Endometrial microvascular endothelial cells (primary cell): Measurements from ENCODE around the gene PCBP4. TPM values are rescaled to one million over a fixed set of nuclear protein-coding genes. Genes with fewer than 3 reads are reported as not detected.

Experiments
- in situ Hi-C: cut with HindIII; loops from 2 replicates; pipeline ENCODE4 v1.10.0; 2017; ENCODE audit warnings: low sequenced_read_pairs, low pct_unique_long_range_greater_than_20kb; ENCODE audit errors: inconsistent ontology term
- total RNA-seq: library from RNA; depleted of rRNA; stranded (reverse); fragments of >200 nt; gene quantifications from one replicate; pipeline ENCODE4 v1.2.3, GENCODE V29; 2015; ENCODE audit errors: inconsistent ontology term

PCBP4 gene
- total RNA-seq, 1 donor from 2014 or later: 77.8 TPM

DNA sequence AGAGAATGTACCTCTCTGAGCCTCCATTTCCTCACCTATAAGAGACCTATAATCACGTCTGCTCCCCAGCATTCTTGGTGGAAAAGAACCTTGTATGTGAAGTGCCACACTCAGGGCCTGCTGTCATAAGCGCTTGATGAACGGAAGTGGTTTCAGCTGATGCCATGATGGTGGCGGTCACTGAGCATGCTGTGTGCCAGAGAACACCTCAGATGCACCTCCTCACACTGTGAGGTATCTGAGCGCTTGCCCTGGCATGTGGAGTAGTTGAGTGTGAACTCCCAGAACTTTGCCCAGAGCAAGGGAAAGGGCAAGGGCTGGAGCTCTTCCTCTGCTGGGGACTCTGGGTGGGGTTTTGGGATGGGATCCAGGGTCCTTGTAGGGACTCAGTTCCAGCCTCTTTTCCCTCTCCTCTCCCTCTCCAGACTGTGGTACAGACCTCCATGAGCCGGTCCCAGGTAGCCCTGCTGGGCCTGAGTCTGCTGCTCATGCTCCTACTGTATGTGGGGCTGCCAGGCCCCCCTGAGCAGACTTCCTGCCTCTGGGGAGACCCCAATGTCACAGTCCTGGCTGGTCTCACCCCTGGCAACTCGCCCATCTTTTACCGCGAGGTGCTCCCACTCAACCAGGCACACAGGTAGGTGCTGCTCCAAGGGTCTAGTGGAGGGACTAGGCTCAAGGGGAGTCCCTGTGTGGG lies 10.3 kb upstream of the PCBP4 start:
- in situ Hi-C loops: no loop called here

DNA sequence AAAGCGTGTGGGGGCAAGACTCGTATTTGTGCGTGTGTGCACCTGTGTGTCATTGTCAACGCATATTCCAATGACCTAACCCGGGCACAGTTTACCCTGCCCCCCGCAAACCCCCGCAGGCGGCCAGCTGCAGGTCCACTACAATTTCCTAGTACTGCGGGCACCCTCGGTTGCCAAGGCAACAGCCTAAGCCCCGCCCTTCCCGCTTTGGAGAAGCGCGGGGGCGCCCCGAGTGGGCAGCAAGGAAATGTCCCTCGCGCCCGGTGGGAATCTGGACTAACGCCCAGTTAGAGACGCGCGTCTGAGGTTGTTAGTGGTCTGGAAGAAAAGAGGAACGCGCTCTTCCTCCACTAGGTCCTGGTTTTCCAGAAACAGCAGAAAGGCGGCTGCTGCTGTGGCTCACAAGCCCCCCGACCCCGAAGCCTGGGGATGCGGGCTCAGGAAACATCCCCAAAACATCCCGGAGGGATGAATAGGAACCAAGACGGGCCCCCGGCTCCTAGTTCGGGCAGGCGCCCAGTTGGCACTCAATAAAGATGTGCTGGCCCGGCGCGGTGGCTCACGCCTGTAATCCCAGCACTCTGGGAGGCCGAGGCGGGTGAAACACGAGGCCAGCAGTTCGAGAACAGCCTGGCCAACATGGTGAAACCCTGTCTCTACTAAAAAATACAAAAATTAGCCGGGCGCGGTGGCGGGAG lies 8.7 kb upstream of the PCBP4 start:
- in situ Hi-C loops: no loop called here

DNA sequence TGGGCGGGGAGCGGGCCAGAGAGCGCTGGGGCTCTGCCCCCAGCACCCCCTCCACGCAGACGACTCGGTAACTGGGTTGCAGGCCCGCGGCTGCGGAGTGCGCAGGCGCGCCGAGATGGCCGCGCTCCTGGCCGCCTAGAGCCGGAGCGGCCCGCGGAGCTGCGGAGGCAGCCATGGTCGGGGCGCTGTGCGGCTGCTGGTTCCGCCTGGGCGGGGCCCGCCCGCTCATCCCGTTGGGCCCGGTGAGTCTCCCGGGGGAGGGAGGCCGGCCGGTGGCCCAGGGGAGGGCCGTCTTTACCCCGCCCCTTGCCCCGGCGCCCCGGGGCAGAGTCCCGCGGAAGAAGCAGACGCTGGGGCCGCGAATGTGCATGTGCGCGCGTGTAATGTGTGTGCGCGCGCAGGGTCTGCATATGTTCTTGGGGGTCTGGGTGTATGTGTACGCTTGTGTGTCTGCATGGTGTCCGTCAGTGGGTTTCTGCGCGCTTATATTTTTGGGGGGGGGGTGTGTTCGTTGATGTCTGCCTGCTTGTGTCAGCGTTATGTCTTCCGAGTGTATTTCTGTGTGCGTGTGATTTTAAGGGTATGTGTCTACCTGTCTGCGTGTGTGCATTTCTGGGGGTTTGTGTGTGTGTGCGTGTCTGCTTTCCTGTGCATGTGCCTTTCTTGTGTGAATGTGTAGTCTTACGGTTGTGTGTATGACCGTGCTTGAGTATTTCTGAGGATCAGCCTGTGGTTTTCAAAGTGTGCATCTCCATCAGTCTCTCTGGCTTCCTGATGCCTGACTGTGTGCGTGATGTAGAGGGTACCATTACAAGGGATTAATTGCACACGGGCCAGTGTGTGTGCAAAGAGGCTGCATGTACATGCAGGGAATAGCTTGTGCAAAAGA lies 8.0 kb upstream of the PCBP4 start, which contains the start of gene ABHD14A:
ABHD14A (plus strand) TSS at position 102 of the 889 bp plus-strand sequence; CDS start at position 174, 72 bp downstream.
- in situ Hi-C loops: no loop called here

DNA sequence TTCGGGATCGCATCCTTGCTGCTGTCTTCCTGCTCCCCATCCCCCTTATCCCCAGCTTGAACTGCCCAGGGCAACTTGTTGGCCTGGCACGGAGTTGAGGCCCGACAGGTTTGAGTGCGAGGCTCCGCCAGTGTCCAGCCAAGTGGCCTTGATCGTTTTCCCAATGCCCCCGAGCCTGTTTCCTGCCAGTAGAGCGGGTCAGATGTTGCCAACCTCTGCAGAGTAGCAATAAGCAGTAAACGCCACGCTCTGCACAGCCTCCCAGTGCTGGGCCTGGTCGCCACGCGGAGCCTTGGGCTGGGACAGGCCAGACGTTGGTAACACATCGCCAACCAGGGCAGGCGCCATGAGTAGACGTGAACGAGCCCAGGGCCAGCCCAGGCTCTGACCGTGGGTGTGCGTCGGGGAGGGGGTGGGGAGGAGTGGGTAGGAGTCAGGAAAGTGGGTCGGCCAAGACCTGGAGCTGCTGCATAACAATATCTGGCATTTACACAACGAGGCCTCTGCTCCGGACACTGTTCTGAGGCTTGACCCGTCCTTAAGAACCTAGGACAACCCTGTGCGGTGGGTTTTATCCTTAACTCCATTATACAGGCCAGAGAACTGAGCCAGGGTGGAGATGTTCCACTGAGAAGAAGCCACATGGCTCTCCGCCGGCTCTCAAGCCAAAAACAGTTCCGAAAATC lies 7.2 kb upstream of the PCBP4 start:
- in situ Hi-C loops: no loop called here

DNA sequence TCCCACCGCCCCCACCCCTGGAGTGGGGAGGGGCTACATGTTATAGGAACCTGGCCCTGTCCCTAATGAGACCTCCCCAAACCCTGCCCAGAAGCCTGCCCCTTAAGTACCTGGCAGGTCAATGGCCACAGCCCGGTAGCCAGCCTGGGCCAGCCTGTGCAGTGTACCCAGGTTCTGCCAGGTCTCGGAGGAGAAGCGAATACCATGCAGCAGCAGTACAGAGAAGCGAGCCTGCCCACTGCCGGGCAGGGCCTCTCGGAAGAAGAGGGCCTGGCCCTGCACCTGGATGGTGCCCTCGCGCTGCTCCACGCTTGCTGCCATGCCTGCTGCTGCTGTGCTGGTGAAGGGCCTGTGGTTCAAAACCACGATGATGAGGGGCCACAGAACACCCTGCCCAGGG lies 4.1 kb upstream of the PCBP4 start:
- in situ Hi-C loops: no loop called here

DNA sequence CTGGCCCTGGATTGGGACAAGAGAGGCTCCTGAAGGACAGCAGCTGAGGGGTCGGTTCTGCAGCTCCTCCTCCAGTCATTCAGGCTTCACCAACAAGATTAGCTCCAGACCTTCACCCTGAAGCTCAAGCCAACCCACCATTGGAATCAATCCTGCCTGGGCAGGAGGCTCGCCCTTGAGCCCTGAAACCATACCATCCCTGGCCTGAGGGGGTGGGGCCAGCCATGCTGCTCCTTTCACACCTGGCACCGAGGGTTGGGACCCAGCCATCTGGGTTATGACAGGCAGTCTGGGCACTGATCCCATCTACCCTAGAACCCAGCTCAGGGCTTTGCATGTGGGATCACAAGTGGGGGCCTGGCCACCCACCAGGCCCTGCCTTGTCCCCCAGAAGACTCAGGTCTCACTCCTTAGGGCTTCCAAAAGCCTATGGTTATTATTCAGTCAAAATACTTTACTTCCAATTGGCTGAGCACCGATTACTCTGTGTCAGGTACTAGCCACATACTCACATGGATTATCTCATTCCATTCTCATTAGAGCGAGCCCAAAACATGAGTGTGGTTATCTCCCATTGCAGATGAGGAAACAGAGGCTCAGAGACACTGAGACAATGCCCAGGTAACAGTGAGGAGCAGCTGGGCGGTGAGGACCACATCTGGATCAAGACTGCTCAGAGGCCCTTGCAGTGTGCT lies 3.5 kb upstream of the PCBP4 start:
- in situ Hi-C loops: no loop called here

DNA sequence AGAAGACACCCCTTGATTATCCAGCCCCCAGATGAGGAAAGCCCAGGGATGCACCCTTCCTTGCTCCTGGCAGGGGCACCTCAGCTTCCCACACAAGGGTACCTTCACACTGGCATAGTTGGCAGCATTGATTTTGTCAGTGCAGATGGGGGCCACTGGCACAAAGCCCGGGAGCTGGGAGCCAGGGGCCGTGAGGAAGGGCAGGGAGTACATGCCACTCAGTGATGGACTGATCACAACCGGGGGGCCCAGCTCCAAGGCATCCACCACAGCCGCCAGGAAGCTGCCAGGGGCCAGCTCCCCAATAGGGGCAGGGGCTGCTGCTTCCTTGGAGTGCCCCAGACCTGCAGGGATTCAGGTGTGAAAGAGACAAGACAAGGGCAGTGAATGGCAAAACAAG lies 2.6 kb upstream of the PCBP4 start:
- in situ Hi-C loops: no loop called here

DNA sequence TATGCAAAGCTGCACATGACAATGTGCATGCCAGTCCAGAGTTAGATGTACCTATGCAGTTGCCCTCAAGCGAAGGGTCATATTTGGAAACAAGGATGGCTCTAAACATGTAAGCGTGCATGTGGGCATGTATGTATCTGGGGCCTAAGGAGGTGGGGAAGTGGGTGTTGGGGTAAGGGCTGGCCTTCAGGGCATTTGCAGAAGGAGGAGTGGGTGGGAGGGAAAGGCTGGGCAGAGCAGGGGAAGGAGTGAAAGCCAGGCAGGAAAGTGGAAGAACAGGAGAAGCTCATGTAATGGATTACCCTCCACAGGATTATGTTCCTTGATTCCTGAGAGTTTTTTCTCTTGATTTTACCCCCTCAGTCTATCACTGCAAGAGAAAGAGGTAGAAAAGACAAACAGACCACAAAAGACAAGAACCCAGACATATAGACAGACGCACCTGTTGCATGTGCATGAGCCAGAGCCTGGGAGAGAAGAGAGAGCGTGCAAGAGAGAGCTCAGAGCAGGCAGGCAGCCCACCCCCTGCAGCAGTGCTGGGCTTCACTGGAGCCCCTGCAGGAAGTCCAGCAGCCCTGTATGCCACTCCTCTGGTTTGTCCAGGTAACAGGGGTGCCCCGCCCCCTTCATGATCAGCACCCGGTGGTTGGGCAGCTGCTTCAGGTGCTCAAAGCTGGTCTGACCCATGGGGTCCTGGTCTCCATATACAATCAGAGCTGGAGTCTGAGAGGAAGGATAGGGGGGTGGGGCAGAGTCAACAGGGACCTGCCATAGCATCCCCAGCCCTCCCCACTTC lies 1.8 kb upstream of the PCBP4 start:
- in situ Hi-C loops: no loop called here

DNA sequence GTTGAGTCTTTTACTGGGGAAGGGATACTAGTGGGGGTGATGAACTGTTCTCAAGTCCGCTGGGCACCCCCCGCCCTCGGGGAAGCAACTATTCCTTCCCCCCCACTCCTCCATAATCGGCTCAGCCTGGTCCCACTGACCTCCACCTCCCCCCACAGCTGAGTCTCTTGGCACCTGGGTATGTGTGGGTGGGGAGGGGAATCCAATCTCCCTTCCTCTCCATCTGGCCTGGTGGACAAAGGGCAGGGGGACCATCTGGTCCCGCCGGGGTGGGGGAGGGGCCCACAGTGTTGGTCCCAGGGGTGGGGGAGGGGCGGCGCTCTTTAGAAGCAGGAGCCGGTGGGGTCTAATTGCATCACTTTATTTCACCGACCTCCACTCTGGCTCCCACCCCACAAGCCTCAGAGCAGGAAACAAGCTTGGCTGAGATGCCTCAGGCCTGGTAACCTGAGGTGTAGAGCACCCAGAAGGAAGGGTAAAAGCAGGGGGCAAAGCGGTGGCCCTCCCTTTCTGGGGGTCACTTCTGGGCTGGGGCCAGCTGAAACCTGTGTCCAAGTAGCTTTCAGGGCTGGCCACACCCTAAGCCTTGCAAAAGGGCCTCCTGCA lies 1.0 kb upstream of the PCBP4 start:
- in situ Hi-C loops: no loop called here

DNA sequence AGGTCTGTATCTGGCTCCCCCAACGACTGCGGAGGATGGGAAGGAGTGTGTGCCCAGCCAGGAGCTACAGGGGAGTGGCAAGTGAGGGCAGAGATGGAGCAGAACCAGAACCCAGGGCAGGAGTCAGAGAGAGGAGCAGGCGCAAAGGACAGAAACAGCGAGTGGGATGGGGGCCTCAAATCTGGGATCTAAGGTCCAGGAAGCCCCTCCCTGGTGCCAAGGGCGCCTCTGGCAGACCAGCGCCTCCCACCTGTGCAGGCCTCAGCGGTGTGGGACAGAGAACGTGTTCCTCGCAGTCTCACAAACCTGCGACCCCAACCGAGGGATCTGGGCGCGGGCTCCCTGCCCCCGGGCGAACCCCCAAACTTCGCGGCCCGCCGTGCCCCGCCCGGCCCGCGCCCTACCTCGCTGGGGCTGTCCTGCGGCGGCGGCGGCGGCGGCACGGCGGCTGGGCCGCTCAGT lies 301 bp downstream of the PCBP4 start:
- in situ Hi-C loops: no loop called here

DNA sequence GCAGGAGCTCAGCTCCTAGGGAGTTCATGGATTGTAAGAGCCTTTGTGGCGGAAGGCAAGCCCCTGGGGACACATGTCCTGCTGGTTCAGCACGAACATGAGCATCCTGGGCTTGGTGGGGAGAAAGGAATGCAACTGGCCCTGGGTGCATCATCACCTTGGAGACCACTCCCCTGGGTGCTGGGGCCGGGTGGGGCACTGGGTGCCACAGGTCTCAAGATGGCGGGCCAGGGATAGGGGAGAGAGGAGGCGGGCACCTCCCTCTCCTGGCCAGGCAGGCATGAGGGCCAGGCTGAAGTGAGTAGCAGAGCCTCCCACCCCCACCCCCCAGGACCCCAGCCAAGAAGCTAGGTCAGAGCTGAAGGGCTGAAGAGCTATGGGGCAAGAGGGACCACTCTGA lies 768 bp downstream of the PCBP4 start:
- in situ Hi-C loops: no loop called here

DNA sequence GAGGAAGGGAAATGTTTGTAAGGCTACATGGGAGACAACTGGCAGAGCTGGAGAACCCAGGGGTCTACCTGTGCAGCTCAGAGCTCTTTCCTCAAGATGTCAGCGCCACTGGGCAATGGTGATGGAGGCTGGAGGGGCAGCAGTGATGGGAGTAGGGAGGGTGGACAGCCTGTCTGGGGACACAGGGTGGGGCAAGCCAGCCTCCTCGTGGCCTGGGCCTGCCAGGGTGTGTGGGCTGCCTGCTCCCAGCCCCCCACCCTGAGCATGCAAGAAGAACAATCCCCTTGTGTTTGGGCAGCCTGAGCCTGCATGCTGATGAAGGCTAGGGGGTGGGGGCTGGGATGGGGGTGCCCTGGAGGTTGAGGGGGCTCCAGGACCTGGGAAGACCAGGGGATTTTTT lies 1.2 kb downstream of the PCBP4 start:
- in situ Hi-C loops: no loop called here

DNA sequence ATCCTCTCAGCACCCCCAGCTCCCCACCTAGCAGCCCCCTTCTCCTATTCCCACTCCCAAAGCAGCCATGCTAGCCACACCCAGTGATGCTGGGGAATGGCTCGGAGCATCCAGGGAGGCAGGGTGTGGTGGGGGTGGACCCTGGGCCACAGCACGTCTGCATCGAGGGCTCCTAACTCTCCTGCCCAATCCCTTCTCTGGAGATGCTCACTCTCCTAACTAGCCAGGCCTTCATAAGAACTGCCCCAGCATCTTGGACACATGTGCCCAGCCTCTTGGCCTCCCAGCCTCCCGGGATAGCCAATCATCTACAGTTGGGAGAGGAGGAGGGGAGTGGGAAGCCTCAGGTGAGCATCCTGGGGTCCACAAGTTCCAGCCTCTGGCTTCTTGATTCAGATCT lies 2.7 kb downstream of the PCBP4 start:
- in situ Hi-C loops: no loop called here

DNA sequence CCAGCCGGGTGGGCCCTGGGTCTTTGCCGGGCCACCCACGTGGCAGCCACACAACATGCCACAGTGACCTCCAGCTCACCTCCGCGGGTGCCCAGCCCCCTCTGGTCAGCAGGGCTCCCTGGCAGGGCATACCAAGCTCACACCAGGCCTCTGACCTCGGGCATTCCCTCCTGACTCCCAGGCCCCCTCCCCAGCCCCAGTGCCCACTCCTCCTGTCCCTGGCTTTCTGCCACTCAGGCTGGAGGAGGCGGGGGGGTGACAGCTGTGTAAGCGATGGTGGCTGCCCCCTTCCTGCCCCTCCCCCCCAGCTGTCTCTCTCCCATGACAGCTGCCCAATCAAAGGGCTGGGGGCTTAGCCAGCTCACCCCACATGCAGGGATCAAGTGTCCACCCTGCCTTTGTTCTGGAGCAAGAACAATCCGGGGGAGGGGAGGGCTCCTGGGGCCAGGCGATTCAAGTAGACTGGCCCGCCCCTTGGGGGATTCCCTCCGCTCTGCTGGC lies 3.3 kb downstream of the PCBP4 start:
- in situ Hi-C loops: no loop called here

DNA sequence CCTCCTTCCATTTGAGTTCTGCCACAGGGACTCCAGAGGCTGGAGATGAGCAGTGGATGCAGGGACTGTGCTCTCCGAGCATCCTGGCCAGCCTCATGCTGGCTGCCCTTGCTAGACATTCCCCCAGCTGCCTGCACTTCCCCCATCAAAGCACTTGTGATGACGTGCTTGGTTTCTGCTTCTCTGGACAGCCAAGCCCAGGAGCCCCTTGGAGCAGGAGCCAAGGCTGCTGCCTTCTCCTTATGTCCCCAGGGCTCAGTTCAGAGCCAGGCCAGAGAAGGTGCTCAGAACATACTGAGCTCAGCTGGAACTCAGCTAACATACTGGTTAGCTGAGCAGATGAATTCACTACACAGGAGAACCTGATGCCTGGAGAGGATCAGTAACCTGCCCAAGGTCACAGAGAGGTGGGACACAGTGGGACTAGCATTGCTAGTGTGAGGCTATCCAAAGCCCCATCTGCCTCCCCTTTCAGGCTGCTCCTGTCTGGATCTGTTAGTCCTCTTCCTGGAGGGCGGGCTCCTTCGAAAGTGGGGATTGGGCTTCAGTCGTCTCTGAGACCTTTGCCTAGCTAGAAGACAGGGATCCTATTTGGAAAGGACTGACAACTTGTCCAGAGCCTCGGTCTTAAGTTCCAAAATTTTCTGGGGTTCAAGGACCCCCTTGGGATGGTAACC lies 4.3 kb downstream of the PCBP4 start:
- in situ Hi-C loops: no loop called here
